HCT116 (cell line): ENCODE measurements around the gene NANOS1. TPM values are rescaled to one million over a fixed set of nuclear protein-coding genes. Genes with fewer than 3 reads are reported as not detected.

Experiments
- ATAC-seq: fragments of 200-7000 bp; cut with Tn5 transposase; 2 replicates; pipeline ENCODE4 v1.9.1; 2020; ENCODE audit warnings: mild to moderate bottlenecking, moderate library complexity
- BruUV-seq: library from RNA; stranded (reverse); fragments of 400-500 nt; replicated peaks from 2 replicates; lab custom pipeline; 2021; lab: Mats Ljungman, UMichigan
- CTCF ChIA-PET: fragments of 300-600 bp; sonication (Branson Sonifier 250); formaldehyde crosslinking; loops from one replicate; lab custom pipeline; 2021; ENCODE audit warnings: antibody characterized with exemption; lab: Charles Lee
- POLR2A ChIA-PET: fragments of 300-600, 350-600 bp; sonication (Branson Sonifier 250); formaldehyde crosslinking; loops from one replicate; lab custom pipeline; 2021; ENCODE audit warnings: antibody characterized with exemption; lab: Charles Lee
- RAD21 ChIA-PET, 2 experiments: fragments of 300-600 bp; sonication (Branson Sonifier 250); formaldehyde crosslinking; loops; one replicate each; lab custom pipeline; 2023; ENCODE audit warnings: low total read pairs in 2 of 2; ENCODE audit not compliant: uncharacterized antibody in 2 of 2, unreplicated experiment in 2 of 2, low non-redundant PET in 1 of 2; lab: Charles Lee
- DNase-seq: peaks from one replicate; pipeline ENCODE4 v3.0.0-alpha.2; 2010; ENCODE audit warnings: low read depth, low spot score
- H2AFZ ChIP-seq: fragments of 200-600 bp; shearing (Covaris generic), sonication (generic); 2 replicates; pipeline ENCODE4 v1.6.1; 2017; ENCODE audit warnings: low read depth, mixed run types, mixed read lengths, antibody characterized with exemption, low read length; ENCODE audit not compliant: poor library complexity, severe bottlenecking
- H3K27ac ChIP-seq: 2 replicates; pipeline ENCODE4 v1.5.1; 2012; ENCODE audit warnings: low read depth, low read length
- H3K27me3 ChIP-seq: fragments of 200-600 bp; sonication (generic); 2 replicates; pipeline ENCODE4 v1.6.1; 2016; ENCODE audit warnings: mixed run types, low read length, mixed read lengths; ENCODE audit not compliant: insufficient read depth
- H3K36me3 ChIP-seq, 2 experiments: fragments of 200-500 bp in 1 of 2; fragments of 200-600 bp in 1 of 2; sonication (Bioruptor generic) in 1 of 2; sonication (generic) in 1 of 2; 2 replicates each; pipeline versions ENCODE4 v1.5.1 to v1.6.1; 2014 to 2016; ENCODE audit warnings: low read length in 2 of 2, inconsistent platforms in 1 of 2, mixed read lengths in 1 of 2, mixed run types in 1 of 2; ENCODE audit not compliant: insufficient read depth in 2 of 2, control insufficient read depth in 1 of 2
- H3K4me1 ChIP-seq, 2 experiments: fragments of 200-600 bp in 1 of 2; sonication (generic) in 1 of 2; 2 replicates each; pipeline versions ENCODE4 v1.5.1 to v1.6.1; 2012 to 2017; ENCODE audit warnings: low read length in 2 of 2, inconsistent platforms in 1 of 2, mild to moderate bottlenecking in 1 of 2, mixed read lengths in 1 of 2, mixed run types in 1 of 2, moderate library complexity in 1 of 2; ENCODE audit not compliant: insufficient read depth in 2 of 2, control insufficient read depth in 1 of 2
- H3K4me2 ChIP-seq: fragments of 200-600 bp; sonication (generic); 2 replicates; pipeline ENCODE4 v1.6.1; 2017; ENCODE audit warnings: mixed run types, low read length, mixed read lengths
- H3K4me3 ChIP-seq, 2 experiments: fragments of 200-600 bp in 1 of 2; sonication (generic) in 1 of 2; replicated peaks in 1 of 2; 2 replicates each; pipeline ENCODE4 v1.5.1; 2011 to 2016; ENCODE audit warnings: low read length in 2 of 2, control low read depth in 1 of 2, low read depth in 1 of 2, mild to moderate bottlenecking in 1 of 2, mixed read lengths in 1 of 2, mixed run types in 1 of 2
- H3K79me2 ChIP-seq: fragments of 200-600 bp; sonication (generic); 2 replicates; pipeline ENCODE4 v1.6.1; 2017; ENCODE audit warnings: mild to moderate bottlenecking, mixed run types, low read length, moderate library complexity, mixed read lengths; ENCODE audit not compliant: insufficient read depth
- H3K9ac ChIP-seq: fragments of 200-600 bp; sonication (generic); 2 replicates; pipeline ENCODE4 v1.6.1; 2016; ENCODE audit warnings: low read length, mixed read lengths
- H3K9me2 ChIP-seq: fragments of 200-600 bp; sonication (generic), shearing (Covaris generic); 2 replicates; pipeline ENCODE4 v1.6.1; 2017; ENCODE audit warnings: mixed run types, mild to moderate bottlenecking, moderate library complexity; ENCODE audit not compliant: insufficient read depth
- H3K9me3 ChIP-seq, 2 experiments: fragments of 200-500 bp in 1 of 2; fragments of 200-600 bp in 1 of 2; sonication (Bioruptor generic) in 1 of 2; sonication (generic) in 1 of 2; 2 replicates each; pipeline ENCODE4 v1.6.1; 2014 to 2017; ENCODE audit warnings: low read length in 2 of 2, mixed read lengths in 2 of 2, inconsistent platforms in 1 of 2, low read depth in 1 of 2, mild to moderate bottlenecking in 1 of 2, mixed run types in 1 of 2, moderate library complexity in 1 of 2; ENCODE audit not compliant: control insufficient read depth in 1 of 2, insufficient read depth in 1 of 2
- H4K20me1 ChIP-seq: fragments of 200-600 bp; sonication (generic), shearing (Covaris generic); 2 replicates; pipeline ENCODE4 v1.6.1; 2017; ENCODE audit warnings: mixed run types, mild to moderate bottlenecking, moderate library complexity; ENCODE audit not compliant: insufficient read depth
- CBX3 ChIP-seq: IDR thresholded peaks from 2 replicates; pipeline ENCODE4 v1.6.1; 2012; ENCODE audit warnings: low read depth
- CEBPB ChIP-seq: IDR thresholded peaks from 2 replicates; pipeline ENCODE4 v1.6.1; 2012; ENCODE audit warnings: low read depth
- EGR1 ChIP-seq: IDR thresholded peaks from 2 replicates; pipeline ENCODE4 v1.6.1; 2012; ENCODE audit warnings: low read depth
- ELF1 ChIP-seq: IDR thresholded peaks from 2 replicates; pipeline ENCODE4 v1.6.1; 2012; ENCODE audit warnings: low read depth, borderline replicate concordance
- EZH2 ChIP-seq: fragments of 200-600 bp; sonication (generic); IDR thresholded peaks from 2 replicates; pipeline ENCODE4 v1.6.1; 2017; ENCODE audit warnings: antibody characterized with exemption, mixed run types
- EZH2phosphoT487 ChIP-seq: fragments of 200-600 bp; IDR thresholded peaks from 2 replicates; pipeline ENCODE4 v1.6.1; 2018; ENCODE audit warnings: antibody characterized with exemption, borderline replicate concordance
- FOSL1 ChIP-seq: IDR thresholded peaks from 2 replicates; pipeline ENCODE4 v1.6.1; 2012; ENCODE audit warnings: low read depth
- JUND ChIP-seq: IDR thresholded peaks from 2 replicates; pipeline ENCODE4 v1.6.1; 2012
- POLR2AphosphoS5 ChIP-seq: IDR thresholded peaks from 2 replicates; pipeline ENCODE4 v1.6.1; 2011; ENCODE audit warnings: mild to moderate bottlenecking, low read depth, low read length, moderate library complexity
- SIN3A ChIP-seq: IDR thresholded peaks from 2 replicates; pipeline ENCODE4 v1.6.1; 2012; ENCODE audit warnings: low read depth
- SP1 ChIP-seq: IDR thresholded peaks from 2 replicates; pipeline ENCODE4 v1.6.1; 2012; ENCODE audit warnings: low read depth
- SRF ChIP-seq: IDR thresholded peaks from 2 replicates; pipeline ENCODE4 v1.6.1; 2012; ENCODE audit warnings: low read depth
- TCF7L2 ChIP-seq: IDR thresholded peaks from 2 replicates; pipeline ENCODE4 v1.7.0; 2011; ENCODE audit warnings: borderline replicate concordance, inconsistent platforms; ENCODE audit not compliant: insufficient read depth, insufficient read length; ENCODE audit errors: extremely low read depth
- ZNF274 ChIP-seq: fragments of 200-500 bp; sonication (Bioruptor generic); IDR thresholded peaks from 2 replicates; pipeline ENCODE4 v1.6.1; 2014; ENCODE audit warnings: mild to moderate bottlenecking, low read depth, low read length, inconsistent platforms
- intact Hi-C: fragments of 100-400 bp; cut with micrococcal nuclease; formaldehyde crosslinking; loops from 2 replicates; pipeline ENCODE4 v1.10.0; 2022
- total RNA-seq: library from RNA; stranded (reverse); gene quantifications from one replicate; pipeline ENCODE4 v1.2.1, GENCODE V29; 2021; ENCODE audit not compliant: unreplicated experiment
- TF ChIP-seq, protein P1 (sequence below), 3 experiments: fragments of 200-600 bp in 1 of 3; sonication (generic) in 1 of 3; IDR thresholded peaks in 2 of 3; conservative IDR thresholded peaks in 1 of 3; 2 replicates each; pipeline ENCODE4 v1.5.1; 2012 to 2017; ENCODE audit warnings: low read depth in 2 of 3, low read length in 2 of 3, antibody characterized with exemption in 1 of 3, borderline replicate concordance in 1 of 3, control low read depth in 1 of 3, mild to moderate bottlenecking in 1 of 3, mixed read lengths in 1 of 3, mixed run types in 1 of 3, moderate library complexity in 1 of 3; ENCODE audit not compliant: insufficient read depth in 1 of 3
- TF ChIP-seq, protein P2 (sequence below): IDR thresholded peaks from 2 replicates; pipeline ENCODE4 v1.6.1; 2012
- TF ChIP-seq, protein P3 (sequence below): IDR thresholded peaks from 2 replicates; pipeline ENCODE4 v1.6.1; 2012; ENCODE audit warnings: low read depth
- TF ChIP-seq, protein P4 (sequence below): IDR thresholded peaks from 2 replicates; pipeline ENCODE4 v1.6.1; 2011; ENCODE audit warnings: mild to moderate bottlenecking, low read length, moderate library complexity; ENCODE audit not compliant: insufficient replicate concordance; ENCODE audit errors: extremely low read depth

NANOS1 gene
- total RNA-seq, 1 experiment from 2014 or later = 1.5 TPM

DNA sequence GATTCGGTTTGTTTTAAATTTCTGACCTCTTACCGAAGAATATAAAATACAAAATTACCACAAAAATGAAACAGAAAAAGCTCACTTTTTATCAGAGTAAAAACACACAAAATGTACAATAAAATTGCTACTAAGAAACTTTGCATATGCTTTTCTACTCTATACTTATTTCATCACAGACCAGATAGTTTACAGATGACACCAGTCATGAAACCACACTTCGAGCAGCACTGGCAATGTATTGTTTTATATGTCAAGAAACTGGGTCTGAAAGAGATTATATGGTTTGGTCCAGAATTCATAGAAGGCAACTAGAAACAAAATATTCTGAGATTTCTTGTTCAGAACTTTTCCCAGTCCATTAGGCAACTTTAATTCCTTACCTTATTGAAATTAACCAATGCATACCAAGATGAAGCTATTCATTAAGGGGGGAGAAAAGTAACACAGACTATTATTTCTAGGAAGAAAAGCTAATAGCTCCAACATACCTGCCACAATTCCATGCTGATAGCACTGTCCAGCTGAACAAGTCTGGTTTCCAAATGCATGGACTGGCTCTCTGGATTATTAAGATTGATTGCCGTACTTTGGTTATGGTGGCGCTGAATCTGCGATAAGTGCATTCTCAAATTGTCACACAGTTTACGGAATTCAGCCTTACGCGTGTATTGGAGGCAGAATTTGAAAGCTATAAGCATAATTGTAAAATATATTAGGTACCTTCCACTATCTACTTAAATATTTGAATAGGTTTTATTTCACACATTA is 41.1 kb downstream of the NANOS1 start:
- Histone ChIP-seq H3K27ac (no peak overlapping the region), H3K4me1 (no peaks in the 10 kb centered on the region), H3K36me3 (peaks cover 65 to 83% of the 10 kb centered on the region in 2 experiments), H2AFZ (no peak overlapping the region), H3K9me3 (no peaks in the 10 kb centered on the region), H3K9ac (no peak overlapping the region), H3K9me2 (no peaks in the 10 kb centered on the region), H3K79me2 (peaks cover 100% of the 10 kb centered on the region), H4K20me1 (peaks cover 63% of the 10 kb centered on the region), H3K27me3 (no peaks in the 10 kb centered on the region), H3K4me2 (no peak overlapping the region), H3K4me3 (no peak overlapping the region)
- ChIA-PET POLR2A (no interaction called here), RAD21 (no interaction called here), CTCF (no interaction called here)
- intact Hi-C loops = loop anchor here (5.0 kb wide), 1 partner anchor 33 kb away; no protein-coding TSS in a partner anchor
- ATAC-seq (no peak), DNase-seq (no peak)
- TF ChIP-seq, protein P1, sequence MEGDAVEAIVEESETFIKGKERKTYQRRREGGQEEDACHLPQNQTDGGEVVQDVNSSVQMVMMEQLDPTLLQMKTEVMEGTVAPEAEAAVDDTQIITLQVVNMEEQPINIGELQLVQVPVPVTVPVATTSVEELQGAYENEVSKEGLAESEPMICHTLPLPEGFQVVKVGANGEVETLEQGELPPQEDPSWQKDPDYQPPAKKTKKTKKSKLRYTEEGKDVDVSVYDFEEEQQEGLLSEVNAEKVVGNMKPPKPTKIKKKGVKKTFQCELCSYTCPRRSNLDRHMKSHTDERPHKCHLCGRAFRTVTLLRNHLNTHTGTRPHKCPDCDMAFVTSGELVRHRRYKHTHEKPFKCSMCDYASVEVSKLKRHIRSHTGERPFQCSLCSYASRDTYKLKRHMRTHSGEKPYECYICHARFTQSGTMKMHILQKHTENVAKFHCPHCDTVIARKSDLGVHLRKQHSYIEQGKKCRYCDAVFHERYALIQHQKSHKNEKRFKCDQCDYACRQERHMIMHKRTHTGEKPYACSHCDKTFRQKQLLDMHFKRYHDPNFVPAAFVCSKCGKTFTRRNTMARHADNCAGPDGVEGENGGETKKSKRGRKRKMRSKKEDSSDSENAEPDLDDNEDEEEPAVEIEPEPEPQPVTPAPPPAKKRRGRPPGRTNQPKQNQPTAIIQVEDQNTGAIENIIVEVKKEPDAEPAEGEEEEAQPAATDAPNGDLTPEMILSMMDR (IDR thresholded peaks at IDR 0.05 in 2 of 3, conservative IDR thresholded peaks at IDR 0.05 in 1 of 3; ENCODE audit: borderline replicate concordance in 1 of 3, insufficient read depth in 1 of 3, low read depth in 2 of 3, low read length in 2 of 3) = no peak
- TF ChIP-seq, protein P2, sequence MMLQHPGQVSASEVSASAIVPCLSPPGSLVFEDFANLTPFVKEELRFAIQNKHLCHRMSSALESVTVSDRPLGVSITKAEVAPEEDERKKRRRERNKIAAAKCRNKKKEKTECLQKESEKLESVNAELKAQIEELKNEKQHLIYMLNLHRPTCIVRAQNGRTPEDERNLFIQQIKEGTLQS = no peak
- no peak for TF ChIP-seq EZH2phosphoT487
- TF ChIP-seq, protein P3, sequence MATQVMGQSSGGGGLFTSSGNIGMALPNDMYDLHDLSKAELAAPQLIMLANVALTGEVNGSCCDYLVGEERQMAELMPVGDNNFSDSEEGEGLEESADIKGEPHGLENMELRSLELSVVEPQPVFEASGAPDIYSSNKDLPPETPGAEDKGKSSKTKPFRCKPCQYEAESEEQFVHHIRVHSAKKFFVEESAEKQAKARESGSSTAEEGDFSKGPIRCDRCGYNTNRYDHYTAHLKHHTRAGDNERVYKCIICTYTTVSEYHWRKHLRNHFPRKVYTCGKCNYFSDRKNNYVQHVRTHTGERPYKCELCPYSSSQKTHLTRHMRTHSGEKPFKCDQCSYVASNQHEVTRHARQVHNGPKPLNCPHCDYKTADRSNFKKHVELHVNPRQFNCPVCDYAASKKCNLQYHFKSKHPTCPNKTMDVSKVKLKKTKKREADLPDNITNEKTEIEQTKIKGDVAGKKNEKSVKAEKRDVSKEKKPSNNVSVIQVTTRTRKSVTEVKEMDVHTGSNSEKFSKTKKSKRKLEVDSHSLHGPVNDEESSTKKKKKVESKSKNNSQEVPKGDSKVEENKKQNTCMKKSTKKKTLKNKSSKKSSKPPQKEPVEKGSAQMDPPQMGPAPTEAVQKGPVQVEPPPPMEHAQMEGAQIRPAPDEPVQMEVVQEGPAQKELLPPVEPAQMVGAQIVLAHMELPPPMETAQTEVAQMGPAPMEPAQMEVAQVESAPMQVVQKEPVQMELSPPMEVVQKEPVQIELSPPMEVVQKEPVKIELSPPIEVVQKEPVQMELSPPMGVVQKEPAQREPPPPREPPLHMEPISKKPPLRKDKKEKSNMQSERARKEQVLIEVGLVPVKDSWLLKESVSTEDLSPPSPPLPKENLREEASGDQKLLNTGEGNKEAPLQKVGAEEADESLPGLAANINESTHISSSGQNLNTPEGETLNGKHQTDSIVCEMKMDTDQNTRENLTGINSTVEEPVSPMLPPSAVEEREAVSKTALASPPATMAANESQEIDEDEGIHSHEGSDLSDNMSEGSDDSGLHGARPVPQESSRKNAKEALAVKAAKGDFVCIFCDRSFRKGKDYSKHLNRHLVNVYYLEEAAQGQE = no peak
- no peak for TF ChIP-seq JUND
- no peak for TF ChIP-seq POLR2AphosphoS5
- no peak for TF ChIP-seq ELF1
- no peak for TF ChIP-seq SIN3A
- TF ChIP-seq CEBPB = no peak
- TF ChIP-seq EZH2 = no peak
- no peak for TF ChIP-seq EGR1
- TF ChIP-seq FOSL1 = no peak
- no peak for TF ChIP-seq ZNF274
- no peak for TF ChIP-seq CBX3
- no peak for TF ChIP-seq SRF
- TF ChIP-seq, protein P4, sequence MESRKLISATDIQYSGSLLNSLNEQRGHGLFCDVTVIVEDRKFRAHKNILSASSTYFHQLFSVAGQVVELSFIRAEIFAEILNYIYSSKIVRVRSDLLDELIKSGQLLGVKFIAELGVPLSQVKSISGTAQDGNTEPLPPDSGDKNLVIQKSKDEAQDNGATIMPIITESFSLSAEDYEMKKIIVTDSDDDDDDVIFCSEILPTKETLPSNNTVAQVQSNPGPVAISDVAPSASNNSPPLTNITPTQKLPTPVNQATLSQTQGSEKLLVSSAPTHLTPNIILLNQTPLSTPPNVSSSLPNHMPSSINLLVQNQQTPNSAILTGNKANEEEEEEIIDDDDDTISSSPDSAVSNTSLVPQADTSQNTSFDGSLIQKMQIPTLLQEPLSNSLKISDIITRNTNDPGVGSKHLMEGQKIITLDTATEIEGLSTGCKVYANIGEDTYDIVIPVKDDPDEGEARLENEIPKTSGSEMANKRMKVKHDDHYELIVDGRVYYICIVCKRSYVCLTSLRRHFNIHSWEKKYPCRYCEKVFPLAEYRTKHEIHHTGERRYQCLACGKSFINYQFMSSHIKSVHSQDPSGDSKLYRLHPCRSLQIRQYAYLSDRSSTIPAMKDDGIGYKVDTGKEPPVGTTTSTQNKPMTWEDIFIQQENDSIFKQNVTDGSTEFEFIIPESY = no peak
- no peak for TF ChIP-seq TCF7L2
- no peak for TF ChIP-seq SP1
- no TSS peak for BruUV-seq
